Body of pancreas (tissue), 4 donors: Measurements from ENCODE around the gene DSTN. TPM values are rescaled to one million over a fixed set of nuclear protein-coding genes. Genes with fewer than 3 reads are reported as not detected.

Experiments used
- ATAC-seq: fragments of 150-250 bp; one replicate; pipeline ENCODE4 v1.9.1; 2016
- DNase-seq, 4 donors: peaks; one replicate each; pipeline ENCODE4 v3.0.0-alpha.2; 2019
- H3K27ac ChIP-seq, 4 donors: fragments of 200-600 bp; sonication (generic); 1 replicate in 3 of 4; 2 replicates in 1 of 4; pipeline versions ENCODE4 v1.5.1 to v1.6.1; 2016 to 2019; ENCODE audit warnings: mild to moderate bottlenecking in 1 of 4, mixed read lengths in 1 of 4, moderate library complexity in 1 of 4
- H3K27me3 ChIP-seq, 2 donors: fragments of 200-600 bp; sonication (generic); one replicate each; pipeline ENCODE4 v1.6.0; 2016; ENCODE audit warnings: mild to moderate bottlenecking in 1 of 2
- H3K36me3 ChIP-seq, 2 donors: fragments of 200-600 bp; sonication (generic); replicated peaks in 1 of 2; 2 replicates each; pipeline ENCODE4 v1.5.1; 2016; ENCODE audit warnings: low read depth in 2 of 2; ENCODE audit not compliant: insufficient read depth in 1 of 2
- H3K4me1 ChIP-seq: fragments of 200-600 bp; sonication (generic); one replicate; pipeline ENCODE4 v1.6.0; 2016
- H3K4me3 ChIP-seq, 2 donors: fragments of 200-600 bp; sonication (generic); 1 replicate in 1 of 2; 2 replicates in 1 of 2; pipeline ENCODE4 v1.5.1; 2016 to 2019
- H3K9me3 ChIP-seq, 3 donors: fragments of 200-600 bp; sonication (generic); 1 replicate in 2 of 3; 2 replicates in 1 of 3; pipeline ENCODE4 v1.5.1; 2016
- CTCF ChIP-seq, 7 experiments: fragments of 450-650 bp in 4 of 7; fragments of 200-600 bp in 3 of 7; sonication (generic) in 3 of 7; IDR thresholded peaks; one replicate each; pipeline ENCODE4 v1.5.1; 2016 to 2019; ENCODE audit warnings: antibody characterized with exemption in 7 of 7
- POLR2A ChIP-seq, 3 donors: fragments of 450-650 bp; IDR thresholded peaks; one replicate each; pipeline ENCODE4 v1.6.1; 2016; ENCODE audit warnings: antibody characterized with exemption in 3 of 3, mild to moderate bottlenecking in 2 of 3
- WGBS, 2 donors: methylation state at CpG; one replicate each; pipeline ENCODE4 v1.1.5; 2017; 5-methylcytosine and 5-hydroxymethylcytosine counted together
- intact Hi-C: fragments of 100-400 bp; cut with DNase I; formaldehyde crosslinking; loops from one replicate; pipeline ENCODE4 v1.15.1; 2023
- total RNA-seq, 2 donors: library from RNA; depleted of rRNA; stranded (reverse); fragments of >200 nt; gene quantifications; one replicate each; pipeline ENCODE4 v1.1.0, GENCODE V29; 2016

Gene DSTN
- total RNA-seq, 2 donors from 2014 or later = 103 to 464 TPM

- H3K27ac ChIP-seq = peak overlapping the region; percentile 97 to 100 (median 100)
- H3K4me3 ChIP-seq = peak overlapping the region in 1 of 2 donors; percentile 94
- peak; percentile 62 for ATAC-seq
- H3K9me3 ChIP-seq = no peaks in the 10 kb centered on the region
- intact Hi-C loops = no loop called here
- TF ChIP-seq POLR2A (IDR thresholded peaks at IDR 0.05) (peak; percentile 77 to 88 (median 82)), CTCF (IDR thresholded peaks at IDR 0.05) (no peak)
- no peaks in the 10 kb centered on the region for H3K36me3 ChIP-seq
- DNase-seq = peak; percentile 85 to 90 (median 87)
- 0 to 1% methylated on average over 36 to 37 of the region's 38 CpGs for WGBS, 2 donors
- peaks cover 0 to 5% of the 10 kb centered on the region in 2 donors for H3K27me3 ChIP-seq
- H3K4me1 ChIP-seq = peaks cover 29% of the 10 kb centered on the region
Measured at GRCh38 chr20:17568972-17569521, 828 bp upstream of the DSTN start.

GRCh38 chr20:17570347-17571152, 675 bp downstream of the DSTN start:
- DNase-seq (peak; percentile 63 to 77 (median 69)), ATAC-seq (peak; percentile 38)
- peak in 2 of 3 donors; percentile 36 to 82 for TF ChIP-seq POLR2A (IDR thresholded peaks at IDR 0.05)
- no peak for TF ChIP-seq CTCF (IDR thresholded peaks at IDR 0.05)
- Histone ChIP-seq H3K36me3 (no peaks in the 10 kb centered on the region), H3K9me3 (no peaks in the 10 kb centered on the region), H3K4me1 (peaks cover 35% of the 10 kb centered on the region), H3K27me3 (peaks cover 0 to 5% of the 10 kb centered on the region in 2 donors), H3K4me3 (peak overlapping the region; percentile 94 to 95), H3K27ac (peak overlapping the region; percentile 97 to 100 (median 100))
- intact Hi-C loops = no loop called here
- 0 to 2% methylated on average over 13 to 32 of the region's 43 CpGs for WGBS, 2 donors

- no peaks in the 10 kb centered on the region for H3K9me3 ChIP-seq
- ATAC-seq = no peak
- 3 to 10% methylated on average over 6 of the region's 6 CpGs for WGBS, 2 donors
- H3K4me3 ChIP-seq = peak overlapping the region; percentile 94 to 95
- DNase-seq = no peak
- peaks cover 0 to 5% of the 10 kb centered on the region in 2 donors for H3K27me3 ChIP-seq
- no peaks in the 10 kb centered on the region for H3K36me3 ChIP-seq
- H3K27ac ChIP-seq = peak overlapping the region; percentile 97 to 100 (median 100)
- intact Hi-C loops = no loop called here
- no peak for TF ChIP-seq POLR2A (IDR thresholded peaks at IDR 0.05)
- no peak for TF ChIP-seq CTCF (IDR thresholded peaks at IDR 0.05)
- peaks cover 41% of the 10 kb centered on the region for H3K4me1 ChIP-seq
Measured at GRCh38 chr20:17571153-17571527, 1.3 kb downstream of the DSTN start.

GRCh38 chr20:17572034-17572638, 2.3 kb downstream of the DSTN start:
- H3K27ac ChIP-seq = peak overlapping the region in 3 of 4 donors; percentile 97 to 100 (median 100)
- H3K4me1 ChIP-seq = peaks cover 51% of the 10 kb centered on the region
- 11 to 30% methylated on average over 7 of the region's 7 CpGs for WGBS, 2 donors
- H3K4me3 ChIP-seq = no peak overlapping the region
- no peak for DNase-seq
- no peaks in the 10 kb centered on the region for H3K36me3 ChIP-seq
- intact Hi-C loops = no loop called here
- ATAC-seq = no peak
- H3K27me3 ChIP-seq = peaks cover 0 to 5% of the 10 kb centered on the region in 2 donors
- TF ChIP-seq CTCF (IDR thresholded peaks at IDR 0.05) (no peak), POLR2A (IDR thresholded peaks at IDR 0.05) (no peak)
- H3K9me3 ChIP-seq = no peaks in the 10 kb centered on the region
